GM12878 (cell line): ENCODE measurements around the gene TMUB2. TPM values are rescaled to one million over a fixed set of nuclear protein-coding genes. Genes with fewer than 3 reads are reported as not detected.

Experiments used
- BACH1 ChIP-seq: fragments of 450-650 bp; IDR thresholded peaks from 2 replicates; pipeline ENCODE4 v1.6.1; 2017; ENCODE audit warnings: mild to moderate bottlenecking, borderline replicate concordance
- CBFB ChIP-seq: IDR thresholded peaks from 2 replicates; pipeline ENCODE4 v1.6.1; 2016; ENCODE audit warnings: antibody characterized with exemption, low read depth
- DPF2 ChIP-seq: fragments of 450-650 bp; IDR thresholded peaks from 2 replicates; pipeline ENCODE4 v1.6.1; 2017; ENCODE audit warnings: mild to moderate bottlenecking
- ETV6 ChIP-seq, 2 experiments: fragments of 450-650 bp in 1 of 2; IDR thresholded peaks in 1 of 2; conservative IDR thresholded peaks in 1 of 2; 2 replicates each; pipeline ENCODE4 v1.6.1; 2014; ENCODE audit warnings: antibody characterized with exemption in 1 of 2, borderline replicate concordance in 1 of 2, low read depth in 1 of 2, mild to moderate bottlenecking in 1 of 2, moderate library complexity in 1 of 2
- FOXK2 ChIP-seq: fragments of 450-650 bp; IDR thresholded peaks from 2 replicates; pipeline ENCODE4 v1.6.1; 2017; ENCODE audit warnings: mild to moderate bottlenecking, moderate library complexity
- FOXM1 ChIP-seq: IDR thresholded peaks from 2 replicates; pipeline ENCODE4 v1.6.1; 2012; ENCODE audit warnings: low read depth, mild to moderate bottlenecking, inconsistent platforms, low read length, moderate library complexity
- MXI1 ChIP-seq: fragments of 150-350 bp; IDR thresholded peaks from 2 replicates; pipeline ENCODE4 v1.6.1; 2011; ENCODE audit warnings: low read depth, mild to moderate bottlenecking, inconsistent platforms, low read length, improper control_type of control experiment
- NFIC ChIP-seq: IDR thresholded peaks from 2 replicates; pipeline ENCODE4 v1.6.1; 2012; ENCODE audit warnings: low read depth, mild to moderate bottlenecking, inconsistent platforms, low read length, moderate library complexity
- NR2C2 ChIP-seq: IDR thresholded peaks from 2 replicates; pipeline ENCODE4 v1.6.1; 2011; ENCODE audit warnings: borderline replicate concordance, low read depth; ENCODE audit not compliant: control insufficient read depth, insufficient read length
- NRF1 ChIP-seq: conservative IDR thresholded peaks from 2 replicates; pipeline ENCODE4 v1.6.1; 2011; ENCODE audit warnings: mild to moderate bottlenecking, low read depth, low read length, improper control_type of control experiment
- POLR2AphosphoS5 ChIP-seq: IDR thresholded peaks from 2 replicates; pipeline ENCODE4 v1.6.1; 2011; ENCODE audit warnings: mild to moderate bottlenecking, low read length, inconsistent platforms
- RAD51 ChIP-seq: fragments of 450-650 bp; IDR thresholded peaks from 2 replicates; pipeline ENCODE4 v1.6.1; 2016; ENCODE audit warnings: moderate library complexity, mild to moderate bottlenecking, inconsistent platforms
- SMAD1 ChIP-seq: fragments of 450-650 bp; IDR thresholded peaks from 2 replicates; pipeline ENCODE4 v1.6.1; 2018; ENCODE audit warnings: mild to moderate bottlenecking, low read depth; ENCODE audit not compliant: partially characterized antibody
- SUZ12 ChIP-seq: fragments of 200-600 bp; sonication (generic); IDR thresholded peaks from one replicate; pipeline ENCODE4 v1.6.1; 2018; ENCODE audit warnings: antibody characterized with exemption, mild to moderate bottlenecking; ENCODE audit not compliant: unreplicated experiment
- TCF3 ChIP-seq: IDR thresholded peaks from 2 replicates; pipeline ENCODE4 v1.6.1; 2012; ENCODE audit warnings: low read depth, mild to moderate bottlenecking, low read length, borderline replicate concordance; ENCODE audit not compliant: insufficient read depth
- ZNF217 ChIP-seq: fragments of 450-650 bp; IDR thresholded peaks from 2 replicates; pipeline ENCODE4 v1.6.1; 2017; ENCODE audit warnings: antibody characterized with exemption, mild to moderate bottlenecking
- polyA plus RNA-seq, 11 experiments: library from polyadenylated mRNA; depleted of rRNA in 4 of 11; unstranded in 6 of 11; stranded (reverse) in 5 of 11; fragments of >200 nt; fragmentation: Nextera tagmentation in 4 of 11; fragmentation: Illumina TruSeq in 1 of 11; extraction: Ambion mirVana in 4 of 11; extraction: Trizol in 1 of 11; gene quantifications; 1 replicate in 1 of 11; 2 replicates in 10 of 11; pipeline versions ENCODE4 v1.2.1 to v1.2.3, GENCODE V29; 2011 to 2016; ENCODE audit warnings: inconsistent platforms in 2 of 11, missing spikeins in 2 of 11, low read depth in 1 of 11
- total RNA-seq, 4 experiments: library from RNA; depleted of rRNA in 3 of 4; stranded (reverse); fragments of >200 nt in 3 of 4; fragmentation: Illumina TruSeq in 1 of 4; extraction: Trizol in 1 of 4; gene quantifications; 2 replicates each; pipeline versions ENCODE4 v1.2.1 to v1.2.3, GENCODE V29; 2013 to 2021
- TF ChIP-seq, protein P1 (sequence below): fragments of 450-650 bp; IDR thresholded peaks from 2 replicates; pipeline ENCODE4 v1.6.1; 2016; ENCODE audit warnings: mild to moderate bottlenecking, moderate library complexity, borderline replicate concordance
- TF ChIP-seq, protein P2 (sequence below): IDR thresholded peaks from 2 replicates; pipeline ENCODE4 v1.6.1; 2011; ENCODE audit warnings: borderline replicate concordance, low read depth, mild to moderate bottlenecking, moderate library complexity, low read length; ENCODE audit not compliant: insufficient read depth, poor library complexity, severe bottlenecking
- TF ChIP-seq, protein P3 (sequence below): fragments of 450-650 bp; IDR thresholded peaks from 2 replicates; pipeline ENCODE4 v1.6.1; 2018; ENCODE audit warnings: mild to moderate bottlenecking, low read depth, moderate library complexity; ENCODE audit not compliant: partially characterized antibody
- TF ChIP-seq, protein P4 (sequence below): fragments of 450-650 bp; conservative IDR thresholded peaks from 2 replicates; pipeline ENCODE4 v1.6.1; 2017; ENCODE audit warnings: mild to moderate bottlenecking, moderate library complexity

The TMUB2 gene
- total and polyA plus RNA-seq, 10 of the 15 experiments (the other 5 are each of a cell fraction or from before 2014, with no cell fraction given): 4.3 to 34.0 (median 20.0) TPM

DNA sequence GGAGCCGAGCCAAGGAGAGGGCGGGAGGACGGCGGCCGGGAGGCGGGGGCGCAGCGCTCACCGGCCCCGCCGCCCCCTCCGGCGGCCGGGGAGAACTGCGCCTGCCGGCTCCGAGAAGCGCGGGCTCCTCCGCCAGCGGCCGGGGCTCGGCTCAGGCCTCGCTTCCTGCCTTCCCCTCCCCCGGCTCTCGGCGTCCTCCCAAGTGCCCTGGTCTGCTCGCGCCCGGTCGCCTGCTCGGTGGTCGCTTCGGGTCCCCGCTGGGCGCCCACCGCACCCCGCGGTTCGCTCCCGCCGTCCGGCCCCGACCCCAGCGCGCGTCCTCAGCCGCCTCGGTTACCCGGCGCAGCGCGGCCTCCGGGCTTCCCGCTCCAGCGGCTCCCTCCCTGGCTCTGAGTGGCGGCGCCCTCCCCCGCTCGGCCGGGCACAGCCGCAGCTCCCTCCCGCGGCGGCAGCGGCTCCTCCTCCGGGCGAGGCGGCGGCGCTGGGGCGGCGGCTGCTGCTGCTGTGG is 32.4 kb downstream of the TMUB2 start (continued):
- TF ChIP-seq RAD51 (no peak), DPF2 (peak; percentile 94), ZNF217 (peak; percentile 53), FOXK2 (no peak), NRF1 (no peak), TCF3 (0 out of 2 replicates have a peak, but pooled peaks have one; percentile 19), BACH1 (peak; percentile 74), CBFB (no peak), NFIC (no peak), ETV6 (conservative IDR thresholded peaks at IDR 0.05 in 1 of 2, IDR thresholded peaks at IDR 0.05 in 1 of 2; ENCODE audit: borderline replicate concordance in 1 of 2, low read depth in 1 of 2) (no peak), NR2C2 (no peak), FOXM1 (no peak), MXI1 (peak; percentile 18; the same call in 1 of the 2 replicates), SUZ12 (no peak), POLR2AphosphoS5 (peak; percentile 61), SMAD1 (no peak)
- TF ChIP-seq, protein P1, sequence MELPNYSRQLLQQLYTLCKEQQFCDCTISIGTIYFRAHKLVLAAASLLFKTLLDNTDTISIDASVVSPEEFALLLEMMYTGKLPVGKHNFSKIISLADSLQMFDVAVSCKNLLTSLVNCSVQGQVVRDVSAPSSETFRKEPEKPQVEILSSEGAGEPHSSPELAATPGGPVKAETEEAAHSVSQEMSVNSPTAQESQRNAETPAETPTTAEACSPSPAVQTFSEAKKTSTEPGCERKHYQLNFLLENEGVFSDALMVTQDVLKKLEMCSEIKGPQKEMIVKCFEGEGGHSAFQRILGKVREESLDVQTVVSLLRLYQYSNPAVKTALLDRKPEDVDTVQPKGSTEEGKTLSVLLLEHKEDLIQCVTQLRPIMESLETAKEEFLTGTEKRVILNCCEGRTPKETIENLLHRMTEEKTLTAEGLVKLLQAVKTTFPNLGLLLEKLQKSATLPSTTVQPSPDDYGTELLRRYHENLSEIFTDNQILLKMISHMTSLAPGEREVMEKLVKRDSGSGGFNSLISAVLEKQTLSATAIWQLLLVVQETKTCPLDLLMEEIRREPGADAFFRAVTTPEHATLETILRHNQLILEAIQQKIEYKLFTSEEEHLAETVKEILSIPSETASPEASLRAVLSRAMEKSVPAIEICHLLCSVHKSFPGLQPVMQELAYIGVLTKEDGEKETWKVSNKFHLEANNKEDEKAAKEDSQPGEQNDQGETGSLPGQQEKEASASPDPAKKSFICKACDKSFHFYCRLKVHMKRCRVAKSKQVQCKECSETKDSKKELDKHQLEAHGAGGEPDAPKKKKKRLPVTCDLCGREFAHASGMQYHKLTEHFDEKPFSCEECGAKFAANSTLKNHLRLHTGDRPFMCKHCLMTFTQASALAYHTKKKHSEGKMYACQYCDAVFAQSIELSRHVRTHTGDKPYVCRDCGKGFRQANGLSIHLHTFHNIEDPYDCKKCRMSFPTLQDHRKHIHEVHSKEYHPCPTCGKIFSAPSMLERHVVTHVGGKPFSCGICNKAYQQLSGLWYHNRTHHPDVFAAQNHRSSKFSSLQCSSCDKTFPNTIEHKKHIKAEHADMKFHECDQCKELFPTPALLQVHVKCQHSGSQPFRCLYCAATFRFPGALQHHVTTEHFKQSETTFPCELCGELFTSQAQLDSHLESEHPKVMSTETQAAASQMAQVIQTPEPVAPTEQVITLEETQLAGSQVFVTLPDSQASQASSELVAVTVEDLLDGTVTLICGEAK: no peak
- TF ChIP-seq, protein P2, sequence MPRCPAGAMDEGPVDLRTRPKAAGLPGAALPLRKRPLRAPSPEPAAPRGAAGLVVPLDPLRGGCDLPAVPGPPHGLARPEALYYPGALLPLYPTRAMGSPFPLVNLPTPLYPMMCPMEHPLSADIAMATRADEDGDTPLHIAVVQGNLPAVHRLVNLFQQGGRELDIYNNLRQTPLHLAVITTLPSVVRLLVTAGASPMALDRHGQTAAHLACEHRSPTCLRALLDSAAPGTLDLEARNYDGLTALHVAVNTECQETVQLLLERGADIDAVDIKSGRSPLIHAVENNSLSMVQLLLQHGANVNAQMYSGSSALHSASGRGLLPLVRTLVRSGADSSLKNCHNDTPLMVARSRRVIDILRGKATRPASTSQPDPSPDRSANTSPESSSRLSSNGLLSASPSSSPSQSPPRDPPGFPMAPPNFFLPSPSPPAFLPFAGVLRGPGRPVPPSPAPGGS: peak; percentile 54
- TF ChIP-seq, protein P3, sequence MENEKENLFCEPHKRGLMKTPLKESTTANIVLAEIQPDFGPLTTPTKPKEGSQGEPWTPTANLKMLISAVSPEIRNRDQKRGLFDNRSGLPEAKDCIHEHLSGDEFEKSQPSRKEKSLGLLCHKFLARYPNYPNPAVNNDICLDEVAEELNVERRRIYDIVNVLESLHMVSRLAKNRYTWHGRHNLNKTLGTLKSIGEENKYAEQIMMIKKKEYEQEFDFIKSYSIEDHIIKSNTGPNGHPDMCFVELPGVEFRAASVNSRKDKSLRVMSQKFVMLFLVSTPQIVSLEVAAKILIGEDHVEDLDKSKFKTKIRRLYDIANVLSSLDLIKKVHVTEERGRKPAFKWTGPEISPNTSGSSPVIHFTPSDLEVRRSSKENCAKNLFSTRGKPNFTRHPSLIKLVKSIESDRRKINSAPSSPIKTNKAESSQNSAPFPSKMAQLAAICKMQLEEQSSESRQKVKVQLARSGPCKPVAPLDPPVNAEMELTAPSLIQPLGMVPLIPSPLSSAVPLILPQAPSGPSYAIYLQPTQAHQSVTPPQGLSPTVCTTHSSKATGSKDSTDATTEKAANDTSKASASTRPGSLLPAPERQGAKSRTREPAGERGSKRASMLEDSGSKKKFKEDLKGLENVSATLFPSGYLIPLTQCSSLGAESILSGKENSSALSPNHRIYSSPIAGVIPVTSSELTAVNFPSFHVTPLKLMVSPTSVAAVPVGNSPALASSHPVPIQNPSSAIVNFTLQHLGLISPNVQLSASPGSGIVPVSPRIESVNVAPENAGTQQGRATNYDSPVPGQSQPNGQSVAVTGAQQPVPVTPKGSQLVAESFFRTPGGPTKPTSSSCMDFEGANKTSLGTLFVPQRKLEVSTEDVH: no peak
- TF ChIP-seq, protein P4, sequence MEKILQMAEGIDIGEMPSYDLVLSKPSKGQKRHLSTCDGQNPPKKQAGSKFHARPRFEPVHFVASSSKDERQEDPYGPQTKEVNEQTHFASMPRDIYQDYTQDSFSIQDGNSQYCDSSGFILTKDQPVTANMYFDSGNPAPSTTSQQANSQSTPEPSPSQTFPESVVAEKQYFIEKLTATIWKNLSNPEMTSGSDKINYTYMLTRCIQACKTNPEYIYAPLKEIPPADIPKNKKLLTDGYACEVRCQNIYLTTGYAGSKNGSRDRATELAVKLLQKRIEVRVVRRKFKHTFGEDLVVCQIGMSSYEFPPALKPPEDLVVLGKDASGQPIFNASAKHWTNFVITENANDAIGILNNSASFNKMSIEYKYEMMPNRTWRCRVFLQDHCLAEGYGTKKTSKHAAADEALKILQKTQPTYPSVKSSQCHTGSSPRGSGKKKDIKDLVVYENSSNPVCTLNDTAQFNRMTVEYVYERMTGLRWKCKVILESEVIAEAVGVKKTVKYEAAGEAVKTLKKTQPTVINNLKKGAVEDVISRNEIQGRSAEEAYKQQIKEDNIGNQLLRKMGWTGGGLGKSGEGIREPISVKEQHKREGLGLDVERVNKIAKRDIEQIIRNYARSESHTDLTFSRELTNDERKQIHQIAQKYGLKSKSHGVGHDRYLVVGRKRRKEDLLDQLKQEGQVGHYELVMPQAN: peak; percentile 84
